A673 (cell line): ENCODE data around the gene RNF220. TPM values are rescaled to one million over a fixed set of nuclear protein-coding genes. Genes with fewer than 3 reads are reported as not detected.
A peak's percentile ranks its signal among the peaks of the same experiment; 100 is the strongest.

Experiments
- BruUV-seq: library from RNA; stranded (reverse); fragments of 400-500 nt; replicated peaks from 2 replicates; lab custom pipeline; 2021; lab: Mats Ljungman, UMichigan
- CTCF ChIA-PET: fragments of 300-600 bp; sonication (Branson Sonifier 250); formaldehyde crosslinking; loops from one replicate; lab custom pipeline; 2022; ENCODE audit warnings: antibody characterized with exemption; lab: Charles Lee
- POLR2A ChIA-PET: fragments of 300-600 bp; sonication (Branson Sonifier 250); formaldehyde crosslinking; loops from one replicate; lab custom pipeline; 2022; ENCODE audit warnings: antibody characterized with exemption; ENCODE audit not compliant: low non-redundant PET; lab: Charles Lee
- DNase-seq: peaks from one replicate; pipeline ENCODE4 v3.0.0-alpha.2; 2015; ENCODE audit warnings: low spot score
- H3K27ac ChIP-seq: fragments of 200-600 bp; sonication (generic); 2 replicates; pipeline ENCODE4 v1.5.1; 2016; ENCODE audit warnings: mixed run types, low read depth, mild to moderate bottlenecking, mixed read lengths, antibody characterized with exemption, low read length; ENCODE audit not compliant: poor library complexity, severe bottlenecking
- H3K27me3 ChIP-seq: fragments of 200-600 bp; sonication (generic); replicated peaks from 2 replicates; pipeline ENCODE4 v1.6.1; 2017; ENCODE audit warnings: mixed run types, low read depth, mild to moderate bottlenecking, mixed read lengths, antibody characterized with exemption, low read length; ENCODE audit not compliant: insufficient read depth, poor library complexity
- H3K36me3 ChIP-seq: fragments of 200-600 bp; sonication (generic); 2 replicates; pipeline ENCODE4 v1.6.1; 2016; ENCODE audit warnings: mixed run types, mild to moderate bottlenecking, mixed read lengths, antibody characterized with exemption, low read length; ENCODE audit not compliant: insufficient read depth, poor library complexity, severe bottlenecking
- H3K4me1 ChIP-seq: fragments of 200-600 bp; sonication (generic); 2 replicates; pipeline ENCODE4 v1.6.1; 2017; ENCODE audit warnings: mixed run types, mild to moderate bottlenecking, mixed read lengths, antibody characterized with exemption, low read length; ENCODE audit not compliant: insufficient read depth, poor library complexity, severe bottlenecking
- H3K4me3 ChIP-seq: fragments of 200-600 bp; sonication (generic); 2 replicates; pipeline ENCODE4 v1.5.1; 2016; ENCODE audit warnings: low read depth, mixed run types, mild to moderate bottlenecking, mixed read lengths, low read length; ENCODE audit not compliant: poor library complexity, severe bottlenecking
- H3K9me3 ChIP-seq: fragments of 200-600 bp; sonication (generic); 2 replicates; pipeline ENCODE4 v1.6.1; 2016; ENCODE audit warnings: mixed run types, low read depth, mild to moderate bottlenecking, mixed read lengths, antibody characterized with exemption, low read length; ENCODE audit not compliant: poor library complexity, severe bottlenecking
- EZH2 ChIP-seq: fragments of 200-600 bp; sonication (generic); IDR thresholded peaks from 2 replicates; pipeline ENCODE4 v1.6.1; 2017; ENCODE audit warnings: borderline replicate concordance, low read depth, mild to moderate bottlenecking, mixed read lengths, antibody characterized with exemption, low read length; ENCODE audit not compliant: poor library complexity, severe bottlenecking
- intact Hi-C: fragments of 100-400 bp; cut with micrococcal nuclease; formaldehyde crosslinking; loops from one replicate; pipeline ENCODE4 v1.10.0; 2022; ENCODE audit not compliant: unreplicated experiment
- total RNA-seq: library from RNA; stranded (reverse); gene quantifications from 2 replicates; pipeline ENCODE4 v1.2.3, GENCODE V29; 2021
- TF ChIP-seq, protein P1 (sequence below): fragments of 300-800, 200-600 bp; sonication (generic); conservative IDR thresholded peaks from 2 replicates; pipeline ENCODE4 v1.5.1; 2017; ENCODE audit warnings: low read depth, mild to moderate bottlenecking, antibody characterized with exemption, low read length, moderate library complexity, mixed read lengths

RNF220 gene
- total RNA-seq, 1 experiment from 2014 or later: 80.6 TPM

DNA sequence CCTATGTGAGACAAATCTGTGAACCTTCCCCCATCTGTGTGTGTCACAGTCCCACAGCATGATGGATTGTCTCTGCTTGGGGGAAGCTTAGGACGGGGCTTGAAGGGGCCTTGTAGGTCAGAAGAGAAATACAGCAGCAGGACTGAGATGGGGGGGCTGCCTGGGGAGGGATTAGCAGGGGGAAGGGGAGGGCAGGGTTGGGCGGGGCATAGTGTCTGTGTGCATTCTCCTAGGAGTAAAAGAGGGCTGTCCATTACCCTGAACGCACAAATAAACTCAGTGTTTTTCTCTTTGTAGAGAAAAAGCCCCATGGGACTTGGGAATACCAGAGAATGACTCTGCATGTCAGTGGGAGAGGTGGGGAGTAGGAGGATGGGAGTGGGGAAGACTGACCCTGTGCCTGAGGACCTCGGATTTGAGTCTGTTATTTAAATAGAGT is 16.4 kb downstream of the RNF220 start:
- no peaks in the 10 kb centered on the region for H3K36me3 ChIP-seq
- no TSS peak for BruUV-seq
- no peak for DNase-seq
- ChIA-PET CTCF (no interaction called here), POLR2A (no interaction called here)
- H3K27ac ChIP-seq: no peak overlapping the region
- no peak overlapping the region for H3K4me3 ChIP-seq
- TF ChIP-seq, protein P1, sequence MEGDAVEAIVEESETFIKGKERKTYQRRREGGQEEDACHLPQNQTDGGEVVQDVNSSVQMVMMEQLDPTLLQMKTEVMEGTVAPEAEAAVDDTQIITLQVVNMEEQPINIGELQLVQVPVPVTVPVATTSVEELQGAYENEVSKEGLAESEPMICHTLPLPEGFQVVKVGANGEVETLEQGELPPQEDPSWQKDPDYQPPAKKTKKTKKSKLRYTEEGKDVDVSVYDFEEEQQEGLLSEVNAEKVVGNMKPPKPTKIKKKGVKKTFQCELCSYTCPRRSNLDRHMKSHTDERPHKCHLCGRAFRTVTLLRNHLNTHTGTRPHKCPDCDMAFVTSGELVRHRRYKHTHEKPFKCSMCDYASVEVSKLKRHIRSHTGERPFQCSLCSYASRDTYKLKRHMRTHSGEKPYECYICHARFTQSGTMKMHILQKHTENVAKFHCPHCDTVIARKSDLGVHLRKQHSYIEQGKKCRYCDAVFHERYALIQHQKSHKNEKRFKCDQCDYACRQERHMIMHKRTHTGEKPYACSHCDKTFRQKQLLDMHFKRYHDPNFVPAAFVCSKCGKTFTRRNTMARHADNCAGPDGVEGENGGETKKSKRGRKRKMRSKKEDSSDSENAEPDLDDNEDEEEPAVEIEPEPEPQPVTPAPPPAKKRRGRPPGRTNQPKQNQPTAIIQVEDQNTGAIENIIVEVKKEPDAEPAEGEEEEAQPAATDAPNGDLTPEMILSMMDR: no peak
- no peak for TF ChIP-seq EZH2
- H3K9me3 ChIP-seq: no peaks in the 10 kb centered on the region
- peaks cover 22% of the 10 kb centered on the region for H3K27me3 ChIP-seq
- peaks cover 32% of the 10 kb centered on the region for H3K4me1 ChIP-seq
- intact Hi-C loops: no loop called here

DNA sequence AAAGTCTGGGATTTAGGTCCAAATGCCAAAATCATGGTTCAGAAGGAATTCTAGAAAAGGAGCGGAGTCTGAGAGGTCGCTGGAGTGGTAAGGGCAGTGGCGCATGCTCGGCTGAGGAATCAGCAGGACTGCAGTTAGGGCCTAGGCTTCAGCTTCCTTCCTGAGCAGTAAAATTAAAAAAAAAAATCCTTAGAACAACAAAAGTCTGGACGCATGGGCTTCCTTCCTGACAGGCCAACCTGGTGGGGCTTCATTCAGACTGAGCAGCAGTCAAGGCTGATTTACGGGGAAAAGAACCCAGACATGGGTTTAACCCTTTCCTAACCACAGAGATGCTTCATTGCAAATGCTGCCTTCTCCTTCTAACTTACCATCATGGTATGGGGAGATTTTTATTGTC is 17.1 kb downstream of the RNF220 start:
- Histone ChIP-seq H3K4me1 (peaks cover 32% of the 10 kb centered on the region), H3K4me3 (no peak overlapping the region), H3K9me3 (no peaks in the 10 kb centered on the region), H3K27ac (no peak overlapping the region), H3K36me3 (no peaks in the 10 kb centered on the region), H3K27me3 (peaks cover 22% of the 10 kb centered on the region)
- ChIA-PET CTCF (no interaction called here), POLR2A (no interaction called here)
- BruUV-seq: no TSS peak
- intact Hi-C loops: no loop called here
- TF ChIP-seq EZH2: no peak
- TF ChIP-seq, protein P1: no peak
- peak; percentile 49 for DNase-seq

DNA sequence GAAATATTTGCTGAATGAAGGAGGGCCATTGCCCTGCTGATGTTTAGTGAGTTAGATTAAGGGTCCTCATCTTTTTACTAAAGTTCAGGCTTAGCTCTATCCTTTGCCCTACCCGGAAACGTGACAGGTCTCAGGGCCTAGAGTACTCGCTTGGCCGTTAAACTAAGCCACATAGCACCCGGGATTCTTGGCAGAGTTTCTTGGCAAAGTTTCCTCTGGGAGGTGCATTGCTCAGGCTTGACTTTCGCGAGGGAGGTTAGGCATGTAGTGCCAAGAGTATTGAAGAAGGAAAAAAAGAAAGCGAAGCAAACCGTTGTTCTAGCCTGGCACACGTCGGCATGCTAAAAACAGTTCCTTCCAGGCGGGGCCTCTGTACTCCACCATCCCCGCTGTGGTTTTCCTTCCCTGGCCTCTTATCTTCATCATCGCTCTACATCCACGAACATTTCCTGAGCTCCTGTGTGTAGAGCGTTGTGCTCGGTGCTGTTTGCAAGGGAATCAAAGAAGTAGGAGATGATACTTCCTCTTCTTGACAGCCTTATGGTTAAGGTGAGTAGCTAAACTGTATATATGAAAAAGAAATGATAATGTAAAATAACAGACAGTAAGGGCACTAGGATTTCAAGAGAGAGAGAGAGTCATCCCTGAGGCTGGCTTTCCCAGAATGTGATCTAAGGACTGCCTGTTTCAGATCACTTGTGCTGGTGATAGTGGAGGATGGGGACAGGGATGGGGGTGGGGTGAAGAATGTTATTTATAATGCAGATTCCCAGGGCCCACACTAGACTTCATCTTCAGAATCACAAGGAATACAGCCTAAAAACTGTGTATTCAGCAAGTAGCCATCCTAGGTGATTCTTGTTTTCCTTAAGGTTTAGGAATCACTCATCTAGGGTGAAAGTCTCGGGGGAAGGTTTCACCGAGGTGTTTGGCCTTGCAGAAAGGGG is 18.8 kb downstream of the RNF220 start:
- Histone ChIP-seq H3K27ac (peak overlapping the region; percentile 33), H3K36me3 (no peaks in the 10 kb centered on the region), H3K4me3 (no peak overlapping the region), H3K9me3 (no peaks in the 10 kb centered on the region), H3K4me1 (peaks cover 32% of the 10 kb centered on the region), H3K27me3 (peaks cover 12% of the 10 kb centered on the region)
- ChIA-PET CTCF (no interaction called here), POLR2A (no interaction called here)
- BruUV-seq: no TSS peak
- intact Hi-C loops: no loop called here
- TF ChIP-seq EZH2: no peak
- TF ChIP-seq, protein P1: no peak
- DNase-seq: peak; percentile 45
